GM12878 (cell line): ENCODE measurements around the gene AK5.

ENCODE experiments used
- CBFB ChIP-seq: IDR thresholded peaks from 2 replicates; pipeline ENCODE4 v1.6.1; 2016; ENCODE audit warnings: antibody characterized with exemption, low read depth
- TF ChIP-seq, protein P1 (sequence below), 3 experiments: IDR thresholded peaks in 2 of 3; conservative IDR thresholded peaks in 1 of 3; 2 replicates each; pipeline ENCODE4 v1.5.1; 2011; ENCODE audit warnings: low read depth in 3 of 3, low read length in 3 of 3, mild to moderate bottlenecking in 3 of 3, control low read depth in 2 of 3, moderate library complexity in 2 of 3, inconsistent platforms in 1 of 3, mixed read lengths in 1 of 3; ENCODE audit not compliant: control insufficient read depth in 2 of 3, insufficient read depth in 1 of 3; ENCODE audit errors: extremely low read depth in 1 of 3

DNA sequence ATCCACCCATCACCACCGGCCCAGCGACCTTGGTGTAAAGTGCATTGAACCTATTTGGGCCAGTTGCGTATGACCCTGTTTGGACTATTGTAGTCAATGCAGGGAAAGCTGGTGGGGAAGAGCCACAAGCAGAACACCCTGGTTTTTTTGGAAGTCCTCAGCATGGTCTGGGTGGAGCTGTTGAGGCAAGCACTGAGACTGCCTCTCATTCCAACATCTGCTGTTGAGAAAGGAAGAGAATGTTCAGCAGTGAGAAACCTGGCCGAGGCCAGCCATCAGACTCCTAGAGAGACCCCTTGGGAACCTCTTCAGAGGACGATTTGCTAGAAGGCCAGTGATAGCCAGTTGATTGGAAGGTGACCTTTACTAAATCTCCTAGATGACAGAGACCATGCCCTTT, 217.6 kb downstream of the AK5 start:
- TF ChIP-seq, protein P1, sequence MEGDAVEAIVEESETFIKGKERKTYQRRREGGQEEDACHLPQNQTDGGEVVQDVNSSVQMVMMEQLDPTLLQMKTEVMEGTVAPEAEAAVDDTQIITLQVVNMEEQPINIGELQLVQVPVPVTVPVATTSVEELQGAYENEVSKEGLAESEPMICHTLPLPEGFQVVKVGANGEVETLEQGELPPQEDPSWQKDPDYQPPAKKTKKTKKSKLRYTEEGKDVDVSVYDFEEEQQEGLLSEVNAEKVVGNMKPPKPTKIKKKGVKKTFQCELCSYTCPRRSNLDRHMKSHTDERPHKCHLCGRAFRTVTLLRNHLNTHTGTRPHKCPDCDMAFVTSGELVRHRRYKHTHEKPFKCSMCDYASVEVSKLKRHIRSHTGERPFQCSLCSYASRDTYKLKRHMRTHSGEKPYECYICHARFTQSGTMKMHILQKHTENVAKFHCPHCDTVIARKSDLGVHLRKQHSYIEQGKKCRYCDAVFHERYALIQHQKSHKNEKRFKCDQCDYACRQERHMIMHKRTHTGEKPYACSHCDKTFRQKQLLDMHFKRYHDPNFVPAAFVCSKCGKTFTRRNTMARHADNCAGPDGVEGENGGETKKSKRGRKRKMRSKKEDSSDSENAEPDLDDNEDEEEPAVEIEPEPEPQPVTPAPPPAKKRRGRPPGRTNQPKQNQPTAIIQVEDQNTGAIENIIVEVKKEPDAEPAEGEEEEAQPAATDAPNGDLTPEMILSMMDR (IDR thresholded peaks at IDR 0.05 in 2 of 3, conservative IDR thresholded peaks at IDR 0.05 in 1 of 3; ENCODE audit: control insufficient read depth in 2 of 3, extremely low read depth in 1 of 3, insufficient read depth in 1 of 3, low read depth in 3 of 3, low read length in 3 of 3), result no peak
- TF ChIP-seq CBFB, result no peak
